Thyroid gland (tissue), 4 donors: ENCODE data around the gene ACVRL1. TPM values are rescaled to one million over a fixed set of nuclear protein-coding genes. Genes with fewer than 3 reads are reported as not detected.
A peak's percentile ranks its signal among the peaks of the same experiment; 100 is the strongest.

ENCODE experiments used
- DNase-seq, 2 donors: peaks; one replicate each; pipeline ENCODE4 v3.0.0-alpha.2; 2019
- H3K27ac ChIP-seq, 3 donors: fragments of 200-600 bp; sonication (generic); 1 replicate in 2 of 3; 2 replicates in 1 of 3; pipeline ENCODE4 v1.5.1; 2016 to 2019; ENCODE audit warnings: mild to moderate bottlenecking in 1 of 3, moderate library complexity in 1 of 3
- H3K27me3 ChIP-seq: fragments of 200-600 bp; sonication (generic); one replicate; pipeline ENCODE4 v1.5.1; 2019
- H3K36me3 ChIP-seq, 2 donors: fragments of 200-600 bp; sonication (generic); one replicate each; pipeline ENCODE4 v1.5.1; 2016 to 2019
- H3K4me1 ChIP-seq, 2 donors: fragments of 200-600 bp; sonication (generic); one replicate each; pipeline ENCODE4 v1.5.1; 2017 to 2019
- H3K4me3 ChIP-seq, 3 donors: fragments of 200-600 bp; sonication (generic); replicated peaks in 1 of 3; 1 replicate in 2 of 3; 2 replicates in 1 of 3; pipeline ENCODE4 v1.5.1; 2016; ENCODE audit warnings: mild to moderate bottlenecking in 1 of 3
- H3K9me3 ChIP-seq: fragments of 200-600 bp; sonication (generic); one replicate; pipeline ENCODE4 v1.5.1; 2017
- CTCF ChIP-seq, 6 experiments: fragments of 200-600 bp in 3 of 6; fragments of 450-650 bp in 3 of 6; sonication (generic) in 3 of 6; IDR thresholded peaks; one replicate each; pipeline ENCODE4 v1.5.1; 2016 to 2019; ENCODE audit warnings: antibody characterized with exemption in 6 of 6, mild to moderate bottlenecking in 2 of 6, inconsistent platforms in 1 of 6, moderate library complexity in 1 of 6
- POLR2A ChIP-seq, 2 donors: fragments of 450-650 bp; IDR thresholded peaks; one replicate each; pipeline ENCODE4 v1.6.1; 2017; ENCODE audit warnings: antibody characterized with exemption in 2 of 2, mild to moderate bottlenecking in 2 of 2, moderate library complexity in 1 of 2
- WGBS, 2 donors: methylation state at CpG; one replicate each; pipeline ENCODE4 v1.1.5; 2017; 5-methylcytosine and 5-hydroxymethylcytosine counted together
- intact Hi-C: fragments of 100-400 bp; cut with DNase I; formaldehyde crosslinking; loops from one replicate; pipeline ENCODE4 v1.15.1; 2023
- total RNA-seq, 4 donors: library from RNA; depleted of rRNA; stranded (reverse); fragments of >200 nt; gene quantifications; one replicate each; pipeline ENCODE4 v1.2.3, GENCODE V29; 2016

ACVRL1 gene
- total RNA-seq, 4 donors from 2014 or later, result 61.9 to 133 (median 84.2) TPM

- H3K27me3 ChIP-seq, result no peaks in the 10 kb centered on the region
- H3K27ac ChIP-seq, result peak within 1 kb of the TSS; percentile 73 to 91 (median 90)
- H3K9me3 ChIP-seq, result no peaks in the 10 kb centered on the region
- DNase-seq, result peak; percentile 92 to 93
- WGBS, 2 donors, result 1% methylated on average over 14 to 25 of the region's 86 CpGs
- peak within 1 kb of the TSS; percentile 72 to 99 (median 76) for H3K4me3 ChIP-seq
- no peaks in the 10 kb centered on the region for H3K36me3 ChIP-seq
- intact Hi-C loops, result no loop called here
- TF ChIP-seq CTCF (IDR thresholded peaks at IDR 0.05), result no peak
- peak in 1 of 2 donors; percentile 67 for TF ChIP-seq POLR2A (IDR thresholded peaks at IDR 0.05)
- H3K4me1 ChIP-seq, result peaks cover 26 to 35% of the 10 kb centered on the region in 2 donors
Observed at GRCh38 chr12:51951199-51951842, 44.0 kb downstream of the ACVRL1 start, which contains the start of gene ACVR1B. TSS of gene ACVR1B (plus strand) at chr12:51951699. CDS start at chr12:51951744, 45 bp downstream.

GRCh38 chr12:51951843-51952722 lies 44.8 kb downstream of the ACVRL1 start:
- TF ChIP-seq CTCF (IDR thresholded peaks at IDR 0.05) (no peak), POLR2A (IDR thresholded peaks at IDR 0.05) (no peak)
- 1 to 7% methylated on average over 14 to 15 of the region's 50 CpGs for WGBS, 2 donors
- Histone ChIP-seq H3K27ac (peak overlapping the region; percentile 73 to 91 (median 90)), H3K4me3 (peak overlapping the region; percentile 72 to 99 (median 76)), H3K27me3 (no peaks in the 10 kb centered on the region), H3K9me3 (no peaks in the 10 kb centered on the region), H3K36me3 (no peaks in the 10 kb centered on the region), H3K4me1 (peaks cover 26 to 35% of the 10 kb centered on the region in 2 donors)
- intact Hi-C loops, result no loop called here
- peak; percentile 18 to 30 for DNase-seq

- H3K9me3 ChIP-seq, result no peaks in the 10 kb centered on the region
- WGBS, 2 donors, result 40 to 41% methylated on average over 8 of the region's 8 CpGs
- peak overlapping the region in 1 of 3 donors; percentile 99 for H3K4me3 ChIP-seq
- intact Hi-C loops, result no loop called here
- no peaks in the 10 kb centered on the region for H3K36me3 ChIP-seq
- H3K27ac ChIP-seq, result peak overlapping the region; percentile 73 to 91 (median 90)
- peaks cover 29 to 35% of the 10 kb centered on the region in 2 donors for H3K4me1 ChIP-seq
- TF ChIP-seq CTCF (IDR thresholded peaks at IDR 0.05) (no peak), POLR2A (IDR thresholded peaks at IDR 0.05) (no peak)
- no peaks in the 10 kb centered on the region for H3K27me3 ChIP-seq
- peak in 1 of 2 donors; percentile 13 for DNase-seq
Observed at GRCh38 chr12:51953089-51953488, 45.8 kb downstream of the ACVRL1 start.

- Histone ChIP-seq H3K27me3 (no peaks in the 10 kb centered on the region), H3K4me3 (no peak overlapping the region), H3K9me3 (no peaks in the 10 kb centered on the region), H3K27ac (peak overlapping the region; percentile 19 to 91 (median 90)), H3K4me1 (peaks cover 29 to 38% of the 10 kb centered on the region in 2 donors), H3K36me3 (no peaks in the 10 kb centered on the region)
- 55 to 60% methylated on average over 4 of the region's 4 CpGs for WGBS, 2 donors
- TF ChIP-seq POLR2A (IDR thresholded peaks at IDR 0.05), result no peak
- TF ChIP-seq CTCF (IDR thresholded peaks at IDR 0.05), result no peak
- intact Hi-C loops, result no loop called here
- DNase-seq, result no peak
Observed at GRCh38 chr12:51953864-51954263, 46.6 kb downstream of the ACVRL1 start.
